PC-9 (cell line): ENCODE data around the gene PLPP1. TPM values are rescaled to one million over a fixed set of nuclear protein-coding genes. Genes with fewer than 3 reads are reported as not detected.

Source experiments
- BruUV-seq: library from RNA; stranded (reverse); fragments of 400-500 nt; replicated peaks from 2 replicates; lab custom pipeline; 2021; lab: Mats Ljungman, UMichigan
- CTCF ChIA-PET: fragments of 300-600 bp; sonication (Branson Sonifier 250); formaldehyde crosslinking; loops from one replicate; lab custom pipeline; 2022; ENCODE audit warnings: antibody characterized with exemption; lab: Charles Lee
- POLR2A ChIA-PET: fragments of 300-600 bp; sonication (Branson Sonifier 250); formaldehyde crosslinking; loops from one replicate; lab custom pipeline; 2022; ENCODE audit warnings: antibody characterized with exemption; ENCODE audit not compliant: unreplicated experiment; lab: Charles Lee
- DNase-seq, 2 experiments: peaks; one replicate each; pipeline versions ENCODE4 v3.0.0 to v3.0.0-alpha.2; 2015 to 2022; ENCODE audit warnings: mixed read lengths in 1 of 2
- H2AFZ ChIP-seq: fragments of 200-600 bp; sonication (generic); 2 replicates; pipeline ENCODE4 v1.8.1; 2017; ENCODE audit warnings: antibody characterized with exemption
- H3F3A ChIP-seq: fragments of 200-600 bp; sonication (generic); 2 replicates; pipeline ENCODE4 v1.8.1; 2017; ENCODE audit warnings: antibody characterized with exemption, mild to moderate bottlenecking, low read depth; ENCODE audit not compliant: insufficient read depth
- H3K27ac ChIP-seq: fragments of 200-600 bp; sonication (generic); 2 replicates; pipeline ENCODE4 v1.6.1; 2016; ENCODE audit warnings: mixed run types
- H3K27me3 ChIP-seq: fragments of 200-600 bp; sonication (generic); 2 replicates; pipeline ENCODE4 v1.6.1; 2016; ENCODE audit warnings: low read depth, mixed run types; ENCODE audit not compliant: insufficient read depth
- H3K36me3 ChIP-seq: fragments of 200-600 bp; sonication (generic); 2 replicates; pipeline ENCODE4 v1.6.1; 2016; ENCODE audit warnings: low read depth, mixed run types
- H3K4me1 ChIP-seq: fragments of 200-600 bp; sonication (generic); replicated peaks from 2 replicates; pipeline ENCODE4 v1.6.1; 2016; ENCODE audit warnings: mixed run types; ENCODE audit not compliant: insufficient read depth
- H3K4me2 ChIP-seq: fragments of 200-600 bp; sonication (generic); 2 replicates; pipeline ENCODE4 v1.6.1; 2017; ENCODE audit warnings: mixed run types
- H3K4me3 ChIP-seq: fragments of 200-600 bp; sonication (generic); 2 replicates; pipeline ENCODE4 v1.6.1; 2016; ENCODE audit warnings: mixed run types
- H3K79me2 ChIP-seq: fragments of 200-600 bp; sonication (generic); 2 replicates; pipeline ENCODE4 v1.6.1; 2017; ENCODE audit warnings: low read depth, mixed run types
- H3K9me2 ChIP-seq: fragments of 200-600 bp; sonication (generic); 2 replicates; pipeline ENCODE4 v1.8.1; 2017; ENCODE audit warnings: mild to moderate bottlenecking; ENCODE audit not compliant: insufficient read depth
- H3K9me3 ChIP-seq: fragments of 200-600 bp; sonication (generic); 2 replicates; pipeline ENCODE4 v1.8.1; 2016; ENCODE audit warnings: low read depth; ENCODE audit not compliant: insufficient read depth
- H4K20me1 ChIP-seq: fragments of 200-600 bp; sonication (generic); 2 replicates; pipeline ENCODE4 v1.8.1; 2017; ENCODE audit not compliant: insufficient read depth
- EZH2 ChIP-seq: fragments of 200-600 bp; sonication (generic); IDR thresholded peaks from 2 replicates; pipeline ENCODE4 v1.8.0; 2017; ENCODE audit warnings: antibody characterized with exemption, low read depth
- intact Hi-C: fragments of 100-400 bp; cut with micrococcal nuclease; formaldehyde crosslinking; loops from one replicate; pipeline ENCODE4 v1.10.0; 2022; ENCODE audit not compliant: unreplicated experiment
- total RNA-seq: library from RNA; stranded (reverse); gene quantifications from 2 replicates; pipeline ENCODE4 v1.2.3, GENCODE V29; 2021
- TF ChIP-seq, protein P1 (sequence below): fragments of 200-600 bp; sonication (generic); conservative IDR thresholded peaks from 2 replicates; pipeline ENCODE4 v1.6.1; 2017; ENCODE audit warnings: mixed run types, antibody characterized with exemption, mild to moderate bottlenecking, moderate library complexity

The PLPP1 gene
- total RNA-seq, 1 experiment from 2014 or later: 12.2 TPM

DNA sequence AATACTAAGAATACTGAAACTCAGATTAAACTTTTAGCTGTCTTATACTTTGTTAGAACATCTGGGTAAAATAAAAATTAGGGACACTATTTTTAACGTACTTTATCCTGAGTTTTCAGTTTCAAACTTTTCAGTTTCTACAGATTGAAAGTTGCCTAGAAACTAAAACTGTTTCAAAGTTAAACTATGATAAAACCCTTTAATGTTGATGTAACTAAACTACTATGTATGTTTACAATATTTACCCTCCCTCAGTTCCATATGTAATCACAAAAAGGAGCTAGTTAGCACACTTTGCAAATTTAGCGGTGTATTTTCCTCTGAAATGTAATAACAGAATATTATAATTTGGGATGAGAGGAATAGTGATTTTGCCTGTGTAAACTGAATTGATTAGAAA lies 121.1 kb downstream of the PLPP1 start:
- no peaks in the 10 kb centered on the region; the same call in 1 of the 2 replicates for H3K9me3 ChIP-seq
- no peak overlapping the region for H3K4me2 ChIP-seq
- DNase-seq: no peak
- no peaks in the 10 kb centered on the region for H3K27me3 ChIP-seq
- no peak overlapping the region for H3K4me3 ChIP-seq
- peaks cover 23% of the 10 kb centered on the region for H3K36me3 ChIP-seq
- no TSS peak for BruUV-seq
- intact Hi-C loops: loop anchor here (10.0 kb wide), 1 partner anchor 121 kb away; the partner anchor contains the start of gene PLPP1
- ChIA-PET CTCF (no interaction called here), POLR2A (no interaction called here)
- H3K4me1 ChIP-seq: peaks cover 24% of the 10 kb centered on the region
- H4K20me1 ChIP-seq: 0 out of 2 replicates have a peak, but pooled peaks cover 7% of the 10 kb centered on the region
- no peak for TF ChIP-seq EZH2
- TF ChIP-seq, protein P1, sequence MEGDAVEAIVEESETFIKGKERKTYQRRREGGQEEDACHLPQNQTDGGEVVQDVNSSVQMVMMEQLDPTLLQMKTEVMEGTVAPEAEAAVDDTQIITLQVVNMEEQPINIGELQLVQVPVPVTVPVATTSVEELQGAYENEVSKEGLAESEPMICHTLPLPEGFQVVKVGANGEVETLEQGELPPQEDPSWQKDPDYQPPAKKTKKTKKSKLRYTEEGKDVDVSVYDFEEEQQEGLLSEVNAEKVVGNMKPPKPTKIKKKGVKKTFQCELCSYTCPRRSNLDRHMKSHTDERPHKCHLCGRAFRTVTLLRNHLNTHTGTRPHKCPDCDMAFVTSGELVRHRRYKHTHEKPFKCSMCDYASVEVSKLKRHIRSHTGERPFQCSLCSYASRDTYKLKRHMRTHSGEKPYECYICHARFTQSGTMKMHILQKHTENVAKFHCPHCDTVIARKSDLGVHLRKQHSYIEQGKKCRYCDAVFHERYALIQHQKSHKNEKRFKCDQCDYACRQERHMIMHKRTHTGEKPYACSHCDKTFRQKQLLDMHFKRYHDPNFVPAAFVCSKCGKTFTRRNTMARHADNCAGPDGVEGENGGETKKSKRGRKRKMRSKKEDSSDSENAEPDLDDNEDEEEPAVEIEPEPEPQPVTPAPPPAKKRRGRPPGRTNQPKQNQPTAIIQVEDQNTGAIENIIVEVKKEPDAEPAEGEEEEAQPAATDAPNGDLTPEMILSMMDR: no peak
- H3K9me2 ChIP-seq: no peaks in the 10 kb centered on the region
- H3F3A ChIP-seq: peaks cover 8% of the 10 kb centered on the region
- H2AFZ ChIP-seq: no peak overlapping the region
- H3K79me2 ChIP-seq: no peaks in the 10 kb centered on the region
- H3K27ac ChIP-seq: peak overlapping the region; percentile 8; the same call in 1 of the 2 replicates

DNA sequence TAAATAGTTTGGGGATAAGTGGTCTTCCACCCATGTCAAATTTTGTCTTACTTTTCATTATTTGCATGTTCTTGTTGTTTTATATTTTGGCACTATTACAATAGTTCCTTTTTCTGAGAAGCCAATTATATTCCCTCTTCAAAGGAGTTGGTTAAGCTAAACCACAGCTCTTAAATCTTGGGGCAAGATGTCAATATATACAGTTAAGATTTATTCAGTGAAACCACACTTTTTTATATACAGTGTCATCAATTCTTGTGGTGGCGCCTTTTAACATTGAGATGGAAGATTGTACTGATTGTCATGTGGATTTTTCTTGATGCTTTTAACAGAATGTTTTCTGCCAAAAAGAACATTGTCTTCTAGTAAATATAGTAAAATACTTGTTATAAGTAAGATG lies 122.9 kb downstream of the PLPP1 start:
- DNase-seq: no peak
- no peak overlapping the region for H3K4me2 ChIP-seq
- no peaks in the 10 kb centered on the region for H3K9me2 ChIP-seq
- H3K36me3 ChIP-seq: peaks cover 30% of the 10 kb centered on the region
- intact Hi-C loops: loop anchor here (10.0 kb wide), 1 partner anchor 123 kb away; the partner anchor contains the start of gene PLPP1
- H3K27ac ChIP-seq: no peak overlapping the region
- no peak for TF ChIP-seq EZH2
- TF ChIP-seq, protein P1: no peak
- H3F3A ChIP-seq: peaks cover 8% of the 10 kb centered on the region
- POLR2A ChIA-PET: no interaction called here
- H3K4me1 ChIP-seq: peaks cover 24% of the 10 kb centered on the region
- no peaks in the 10 kb centered on the region for H3K27me3 ChIP-seq
- CTCF ChIA-PET: no interaction called here
- no peaks in the 10 kb centered on the region for H3K79me2 ChIP-seq
- H3K9me3 ChIP-seq: no peaks in the 10 kb centered on the region; the same call in 1 of the 2 replicates
- no peak overlapping the region for H2AFZ ChIP-seq
- BruUV-seq: no TSS peak
- H4K20me1 ChIP-seq: 0 out of 2 replicates have a peak, but pooled peaks cover 7% of the 10 kb centered on the region
- H3K4me3 ChIP-seq: no peak overlapping the region

DNA sequence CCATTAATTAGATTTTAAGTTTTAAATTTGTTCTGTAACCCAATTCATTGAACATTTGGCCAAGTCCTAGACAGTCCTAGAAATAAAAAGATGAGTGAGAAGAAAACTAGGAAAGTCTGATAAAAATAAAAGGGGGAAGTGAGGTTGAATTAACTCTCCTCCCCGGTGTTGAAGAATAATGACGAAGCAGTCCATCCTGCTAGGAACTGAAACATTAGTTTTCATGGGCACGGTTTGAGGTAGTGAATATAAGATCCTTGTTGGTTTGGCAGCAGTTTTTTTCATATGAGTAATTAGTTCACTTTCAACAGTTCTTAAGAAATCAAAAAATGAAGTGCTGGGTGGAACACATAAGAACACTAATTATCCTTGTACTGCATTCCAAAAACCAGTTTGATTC lies 123.9 kb downstream of the PLPP1 start:
- POLR2A ChIA-PET: interaction anchor here (0.6 kb wide), 1 partner anchor 53 kb away, joined by 3 read pairs; no protein-coding TSS in a partner anchor
- H3K27ac ChIP-seq: no peak overlapping the region
- no TSS peak for BruUV-seq
- H3K4me1 ChIP-seq: peaks cover 28% of the 10 kb centered on the region
- intact Hi-C loops: loop anchor here (10.0 kb wide), 1 partner anchor 124 kb away; the partner anchor contains the start of gene PLPP1
- TF ChIP-seq, protein P1: no peak
- TF ChIP-seq EZH2: no peak
- CTCF ChIA-PET: no interaction called here
- no peaks in the 10 kb centered on the region for H3K9me2 ChIP-seq
- DNase-seq: no peak
- H3K4me3 ChIP-seq: no peak overlapping the region
- H2AFZ ChIP-seq: no peak overlapping the region
- H3K79me2 ChIP-seq: no peaks in the 10 kb centered on the region
- H3K36me3 ChIP-seq: peaks cover 29% of the 10 kb centered on the region
- H4K20me1 ChIP-seq: 0 out of 2 replicates have a peak, but pooled peaks cover 4% of the 10 kb centered on the region
- H3F3A ChIP-seq: peaks cover 14% of the 10 kb centered on the region
- H3K27me3 ChIP-seq: no peaks in the 10 kb centered on the region
- H3K4me2 ChIP-seq: no peak overlapping the region
- no peaks in the 10 kb centered on the region; the same call in 1 of the 2 replicates for H3K9me3 ChIP-seq
